NCI-H2196 (cell line): ENCODE data around the gene NCKIPSD.

Source experiments
- DNase-seq: peaks from one replicate; lab custom pipeline; 2025; ENCODE audit not compliant: unreplicated experiment; lab: John Stamatoyannopoulos, UW

NCKIPSD gene

GRCh38 chr3:48679411-48680391 lies 6.0 kb downstream of the NCKIPSD start:
- no peak for DNase-seq

GRCh38 chr3:48678566-48679380 lies 6.9 kb downstream of the NCKIPSD start:
- DNase-seq, result no peak

GRCh38 chr3:48678056-48678455 lies 7.7 kb downstream of the NCKIPSD start:
- no peak for DNase-seq

GRCh38 chr3:48674505-48674904 lies 11.2 kb downstream of the NCKIPSD start:
- no peak for DNase-seq

- no peak for DNase-seq
These were observed 13.2 kb downstream of the NCKIPSD start for GRCh38 chr3:48672522-48672921.

GRCh38 chr3:48664929-48665328 lies 20.8 kb downstream of the NCKIPSD start:
- no peak for DNase-seq

- no peak for DNase-seq
These were observed 21.4 kb downstream of the NCKIPSD start for GRCh38 chr3:48664313-48664644.

GRCh38 chr3:48663489-48664312 lies 22.0 kb downstream of the NCKIPSD start:
- DNase-seq, result peak; percentile 92

GRCh38 chr3:48662753-48663488 lies 22.8 kb downstream of the NCKIPSD start, which contains the start of gene CELSR3:
Gene CELSR3 (minus strand): TSS chr3:48662886. CDS start chr3:48662634, 252 bp downstream.
- DNase-seq, result peak; percentile 75

GRCh38 chr3:48662145-48662752 lies 23.5 kb downstream of the NCKIPSD start:
- no peak for DNase-seq

GRCh38 chr3:48661501-48662144 lies 24.1 kb downstream of the NCKIPSD start:
- DNase-seq, result no peak

- no peak for DNase-seq
These were observed 24.8 kb downstream of the NCKIPSD start for GRCh38 chr3:48660800-48661400.

- no peak for DNase-seq
These were observed 28.9 kb downstream of the NCKIPSD start for GRCh38 chr3:48656841-48657281.

GRCh38 chr3:48656061-48656840 lies 29.5 kb downstream of the NCKIPSD start:
- DNase-seq, result no peak

GRCh38 chr3:48655606-48656005 lies 30.1 kb downstream of the NCKIPSD start:
- DNase-seq, result no peak

- DNase-seq, result no peak
These were observed 30.7 kb downstream of the NCKIPSD start for GRCh38 chr3:48655063-48655462.

GRCh38 chr3:48652923-48653715 lies 32.6 kb downstream of the NCKIPSD start:
- no peak for DNase-seq
